ENCODE measurements around the gene ZDHHC14.

The ZDHHC14 gene

GRCh38 chr6:157513619-157514485 lies 132.9 kb downstream of the ZDHHC14 start:
- in situ Hi-C loops (cut with HindIII; ENCODE audit: low sequenced_read_pairs): no loop called here

GRCh38 chr6:157514659-157515496 lies 133.9 kb downstream of the ZDHHC14 start:
- in situ Hi-C loops (cut with HindIII; ENCODE audit: low sequenced_read_pairs): loop anchor here (5.0 kb wide), 1 partner anchor 77 kb away; no protein-coding TSS in a partner anchor

GRCh38 chr6:157516319-157517026 lies 135.5 kb downstream of the ZDHHC14 start:
- in situ Hi-C loops (cut with HindIII; ENCODE audit: low sequenced_read_pairs): loop anchor here (5.0 kb wide), 1 partner anchor 76 kb away; no protein-coding TSS in a partner anchor

- in situ Hi-C loops (cut with HindIII; ENCODE audit: low sequenced_read_pairs): loop anchor here (5.0 kb wide), 1 partner anchor 75 kb away; no protein-coding TSS in a partner anchor
Measured at GRCh38 chr6:157517601-157518359, 136.8 kb downstream of the ZDHHC14 start.

GRCh38 chr6:157518397-157519250 lies 137.6 kb downstream of the ZDHHC14 start:
- in situ Hi-C loops (cut with HindIII; ENCODE audit: low sequenced_read_pairs): loop anchor here (5.0 kb wide), 1 partner anchor 74 kb away; no protein-coding TSS in a partner anchor

- in situ Hi-C loops (cut with HindIII; ENCODE audit: low sequenced_read_pairs): loop anchor here (5.0 to 10.0 kb wide), 2 partner anchors 73 to 345 kb away; no protein-coding TSS in a partner anchor
Measured at GRCh38 chr6:157519255-157520116, 138.5 kb downstream of the ZDHHC14 start.

GRCh38 chr6:157520117-157520406 lies 139.1 kb downstream of the ZDHHC14 start:
- in situ Hi-C loops (cut with HindIII; ENCODE audit: low sequenced_read_pairs): loop anchor here (10.0 kb wide), 1 partner anchor 345 kb away; no protein-coding TSS in a partner anchor

- in situ Hi-C loops (cut with HindIII; ENCODE audit: low sequenced_read_pairs): loop anchor here (10.0 kb wide), 1 partner anchor 344 kb away; no protein-coding TSS in a partner anchor
Measured at GRCh38 chr6:157520596-157521361, 139.8 kb downstream of the ZDHHC14 start.

GRCh38 chr6:157521362-157522335 lies 140.7 kb downstream of the ZDHHC14 start:
- in situ Hi-C loops (cut with HindIII; ENCODE audit: low sequenced_read_pairs): loop anchor here (10.0 kb wide), 1 partner anchor 343 kb away; no protein-coding TSS in a partner anchor

- in situ Hi-C loops (cut with HindIII; ENCODE audit: low sequenced_read_pairs): loop anchor here (10.0 kb wide), 1 partner anchor 342 kb away; no protein-coding TSS in a partner anchor
Measured at GRCh38 chr6:157522472-157522871, 141.5 kb downstream of the ZDHHC14 start.

GRCh38 chr6:157524735-157525134 lies 143.7 kb downstream of the ZDHHC14 start:
- in situ Hi-C loops (cut with HindIII; ENCODE audit: low sequenced_read_pairs): loop anchor here (10.0 kb wide), 1 partner anchor 340 kb away; no protein-coding TSS in a partner anchor

- in situ Hi-C loops (cut with HindIII; ENCODE audit: low sequenced_read_pairs): loop anchor here (10.0 kb wide), 1 partner anchor 339 kb away; no protein-coding TSS in a partner anchor
Measured at GRCh38 chr6:157525292-157525889, 144.4 kb downstream of the ZDHHC14 start.

GRCh38 chr6:157525918-157526425 lies 145.0 kb downstream of the ZDHHC14 start:
- in situ Hi-C loops (cut with HindIII; ENCODE audit: low sequenced_read_pairs): loop anchor here (10.0 kb wide), 1 partner anchor 339 kb away; no protein-coding TSS in a partner anchor

- in situ Hi-C loops (cut with HindIII; ENCODE audit: low sequenced_read_pairs): loop anchor here (10.0 kb wide), 1 partner anchor 337 kb away; no protein-coding TSS in a partner anchor
Measured at GRCh38 chr6:157527471-157527907, 146.5 kb downstream of the ZDHHC14 start.
